Testis (tissue), 3 donors: Measurements from ENCODE around the gene PTGDS. TPM values are rescaled to one million over a fixed set of nuclear protein-coding genes. Genes with fewer than 3 reads are reported as not detected.

Source experiments
- DNase-seq: peaks from one replicate; pipeline ENCODE4 v3.0.0-alpha.2; 2019
- H3K27ac ChIP-seq, 2 donors: fragments of 200-600 bp; sonication (generic); one replicate each; pipeline ENCODE4 v1.5.1; 2019
- H3K27me3 ChIP-seq: fragments of 200-600 bp; sonication (generic); one replicate; pipeline ENCODE4 v1.5.1; 2019
- H3K36me3 ChIP-seq: fragments of 200-600 bp; sonication (generic); one replicate; pipeline ENCODE4 v1.5.1; 2017; ENCODE audit warnings: low read depth; ENCODE audit errors: missing control alignments
- H3K4me1 ChIP-seq: fragments of 200-600 bp; sonication (generic); one replicate; pipeline ENCODE4 v1.5.1; 2019
- H3K4me3 ChIP-seq, 2 donors: fragments of 200-600 bp; sonication (generic); one replicate each; pipeline ENCODE4 v1.5.1; 2017 to 2019
- H3K9me3 ChIP-seq: fragments of 200-600 bp; sonication (generic); one replicate; pipeline ENCODE4 v1.5.1; 2017
- CTCF ChIP-seq, 3 experiments: fragments of 450-650 bp in 2 of 3; fragments of 200-600 bp in 1 of 3; sonication (generic) in 1 of 3; IDR thresholded peaks; one replicate each; pipeline ENCODE4 v1.5.1; 2016 to 2019; ENCODE audit warnings: antibody characterized with exemption in 3 of 3, mild to moderate bottlenecking in 2 of 3, moderate library complexity in 1 of 3
- POLR2A ChIP-seq: fragments of 450-650 bp; IDR thresholded peaks from one replicate; pipeline ENCODE4 v1.6.1; 2017; ENCODE audit warnings: antibody characterized with exemption, mild to moderate bottlenecking, moderate library complexity
- WGBS, 2 donors: methylation state at CpG; one replicate each; pipeline ENCODE4 v1.1.5; 2018; 5-methylcytosine and 5-hydroxymethylcytosine counted together
- intact Hi-C: fragments of 100-400 bp; cut with DNase I; formaldehyde crosslinking; loops from one replicate; pipeline ENCODE4 v1.15.1; 2023; ENCODE audit warnings: low total_unique reads
- polyA plus RNA-seq: library from polyadenylated mRNA; stranded (reverse); fragments of 350-450 nt; fragmentation: Illumina TruSeq; extraction: RNeasy Lipid Tissue Mini Kit (QIAGEN cat#74804); gene quantifications from one replicate; pipeline ENCODE4 v1.2.3, GENCODE V29; 2014; ENCODE audit warnings: low read depth, low replicate concordance; ENCODE audit not compliant: insufficient read depth
- total RNA-seq, 2 donors: library from RNA; depleted of rRNA; stranded (reverse); fragments of >200 nt; gene quantifications; one replicate each; pipeline ENCODE4 v1.2.3, GENCODE V29; 2016

The PTGDS gene
- total and polyA plus RNA-seq, 3 donors from 2014 or later = 4,976 to 5,948 (median 5,554) TPM

GRCh38 chr9:136947028-136947891 lies 30.0 kb upstream of the PTGDS start:
- Histone ChIP-seq H3K9me3 (no peaks in the 10 kb centered on the region), H3K36me3 (no peaks in the 10 kb centered on the region), H3K27me3 (no peaks in the 10 kb centered on the region), H3K4me3 (no peak overlapping the region), H3K4me1 (peaks cover 60% of the 10 kb centered on the region), H3K27ac (peak overlapping the region; percentile 26 to 50)
- DNase-seq = no peak
- TF ChIP-seq POLR2A (no peak), CTCF (IDR thresholded peaks at IDR 0.05) (no peak)
- intact Hi-C loops = no loop called here
- WGBS, 2 donors = 66 to 88% methylated on average over 6 to 26 of the region's 26 CpGs

DNA sequence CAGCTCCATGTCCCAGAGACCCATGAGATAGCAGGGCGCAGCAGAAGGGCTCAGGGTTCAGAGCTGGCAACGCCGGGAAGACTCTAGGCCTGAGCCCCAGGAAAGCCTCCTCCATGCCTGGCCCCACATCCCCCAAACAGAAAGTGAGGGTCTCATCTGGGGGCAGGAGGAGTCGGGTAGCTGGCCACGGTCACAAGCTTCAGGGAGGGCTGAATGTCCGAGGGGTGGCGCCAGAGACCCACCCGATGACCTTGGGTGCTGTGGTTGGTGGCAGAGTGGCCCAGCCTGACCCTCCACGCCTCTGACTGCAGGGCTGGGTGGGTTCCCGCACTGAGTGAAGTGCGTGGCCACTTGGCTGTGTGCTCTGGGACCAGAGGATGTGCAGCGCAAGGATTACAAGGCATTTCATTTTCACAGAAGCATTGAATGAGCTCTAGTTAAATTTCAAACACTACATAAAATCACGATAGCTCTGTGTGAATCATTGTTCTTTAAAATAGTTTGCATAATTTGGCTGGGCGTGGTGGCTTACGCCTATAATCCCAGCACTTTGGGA lies 29.3 kb upstream of the PTGDS start:
- DNase-seq = peak; percentile 71
- Histone ChIP-seq H3K27me3 (no peaks in the 10 kb centered on the region), H3K9me3 (no peaks in the 10 kb centered on the region), H3K4me3 (no peak overlapping the region), H3K4me1 (peaks cover 64% of the 10 kb centered on the region), H3K36me3 (no peaks in the 10 kb centered on the region), H3K27ac (peak overlapping the region; percentile 26 to 50)
- WGBS, 2 donors = 36 to 52% methylated on average over 11 to 15 of the region's 15 CpGs
- intact Hi-C loops = no loop called here
- TF ChIP-seq CTCF (IDR thresholded peaks at IDR 0.05) (peak; percentile 36 to 40 (median 36)), POLR2A (no peak)

GRCh38 chr9:136949239-136949816 lies 28.0 kb upstream of the PTGDS start:
- intact Hi-C loops = no loop called here
- Histone ChIP-seq H3K9me3 (no peaks in the 10 kb centered on the region), H3K36me3 (no peaks in the 10 kb centered on the region), H3K27me3 (no peaks in the 10 kb centered on the region), H3K4me1 (peaks cover 58% of the 10 kb centered on the region), H3K4me3 (peak overlapping the region; percentile 61 to 75), H3K27ac (peak overlapping the region; percentile 70)
- WGBS, 2 donors = 9 to 13% methylated on average over 22 of the region's 22 CpGs
- DNase-seq = no peak
- TF ChIP-seq CTCF (IDR thresholded peaks at IDR 0.05) = no peak
- no peak for TF ChIP-seq POLR2A

GRCh38 chr9:136949817-136950655 lies 27.3 kb upstream of the PTGDS start:
- Histone ChIP-seq H3K27ac (peak overlapping the region; percentile 70), H3K27me3 (no peaks in the 10 kb centered on the region), H3K36me3 (no peaks in the 10 kb centered on the region), H3K4me3 (peak overlapping the region; percentile 61 to 75), H3K4me1 (peaks cover 56% of the 10 kb centered on the region), H3K9me3 (no peaks in the 10 kb centered on the region)
- TF ChIP-seq POLR2A = peak; percentile 17
- peak in 2 of 3 experiments; percentile 9 to 12 for TF ChIP-seq CTCF (IDR thresholded peaks at IDR 0.05)
- DNase-seq = peak; percentile 97
- intact Hi-C loops = no loop called here
- 0 to 5% methylated on average over 3 to 50 of the region's 63 CpGs for WGBS, 2 donors
